Measurements from ENCODE around the gene LY6G5C.

Gene LY6G5C

DNA sequence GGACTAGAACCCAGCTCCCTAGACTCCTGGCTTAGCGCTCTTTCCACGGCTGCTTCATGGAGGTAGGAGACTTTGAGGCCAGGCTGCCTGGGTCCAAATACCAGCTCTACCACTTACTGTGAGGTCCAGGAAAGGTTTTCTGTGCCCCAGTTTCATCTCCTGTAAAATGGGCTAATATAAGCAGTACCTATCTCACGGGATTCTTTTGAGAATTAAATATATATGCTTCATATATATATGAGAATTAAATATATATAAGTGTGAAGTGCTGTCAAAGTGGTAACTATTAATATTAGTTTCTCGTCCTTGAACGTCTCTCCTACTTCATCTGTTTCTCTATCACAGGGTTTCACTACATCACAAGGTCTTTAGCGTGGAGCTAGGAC lies 10.2 kb upstream of the LY6G5C start:
- DNase-seq: no peak

DNA sequence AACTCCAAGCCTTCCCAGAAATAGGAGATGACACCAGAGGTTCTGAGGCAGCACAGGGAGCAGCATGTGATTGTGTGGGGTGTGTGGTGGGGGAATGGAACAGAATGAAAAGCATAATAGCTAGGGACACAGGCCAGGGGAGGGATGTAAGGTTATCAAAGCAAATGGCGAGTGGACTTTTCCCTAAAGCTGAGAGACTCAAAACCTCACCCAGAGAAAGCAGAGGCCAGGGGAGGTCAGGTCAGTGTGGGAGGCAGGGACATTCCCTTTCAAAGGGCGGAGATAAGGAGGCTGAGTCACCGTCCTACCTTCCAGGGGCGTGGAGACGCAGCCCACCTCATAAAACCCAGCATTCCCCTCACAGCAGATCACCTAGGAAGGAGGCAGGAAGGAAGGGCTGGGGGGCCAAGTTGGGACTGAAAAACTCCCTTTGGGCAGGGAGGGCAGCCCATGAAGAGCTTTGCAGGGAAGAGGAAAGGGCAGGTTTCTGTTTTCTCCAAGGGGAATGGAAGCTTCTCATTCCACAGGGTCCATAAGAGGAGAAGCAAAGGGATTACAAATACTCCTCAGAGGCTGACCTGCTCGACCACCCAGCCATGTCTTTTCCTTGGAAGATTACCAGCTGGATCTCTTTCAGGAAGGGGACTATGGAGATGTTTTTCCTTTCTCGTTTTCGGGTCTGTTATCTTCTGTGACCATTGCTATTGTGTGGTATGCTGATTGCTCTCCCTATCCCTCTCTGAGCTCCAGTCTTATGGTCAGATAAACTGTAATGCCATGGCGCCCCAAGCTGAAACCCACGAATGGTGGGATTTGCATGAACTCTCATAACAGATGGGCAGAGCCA lies 9.6 kb upstream of the LY6G5C start:
- DNase-seq: peak; percentile 82

GRCh38 chr6:31689249-31690110 lies 8.6 kb upstream of the LY6G5C start:
- DNase-seq: peak; percentile 23

GRCh38 chr6:31687860-31688693 lies 7.2 kb upstream of the LY6G5C start:
- DNase-seq: no peak

- no peak for DNase-seq
Measured at GRCh38 chr6:31687321-31687720, 6.5 kb upstream of the LY6G5C start.

DNA sequence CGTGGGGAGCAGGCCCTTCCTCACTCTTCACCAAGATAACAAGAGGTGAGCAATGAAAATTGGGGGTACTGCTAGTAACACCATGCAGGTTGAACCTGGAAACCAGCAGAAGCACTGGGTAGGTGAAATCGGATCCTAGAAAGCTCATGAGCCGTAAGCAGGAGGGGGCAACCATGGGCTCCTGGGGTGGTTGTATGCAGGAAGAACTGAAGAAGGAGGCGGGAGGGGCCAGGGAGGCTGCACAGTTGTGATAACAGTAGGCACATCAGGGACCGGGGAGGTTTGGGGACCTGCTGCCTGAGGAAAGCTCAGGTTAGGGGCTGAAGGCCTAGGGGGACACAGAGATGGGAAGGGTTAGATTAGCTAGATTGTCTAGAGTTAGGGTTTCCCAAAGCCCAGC lies 5.6 kb upstream of the LY6G5C start:
- peak; percentile 76 for DNase-seq

DNA sequence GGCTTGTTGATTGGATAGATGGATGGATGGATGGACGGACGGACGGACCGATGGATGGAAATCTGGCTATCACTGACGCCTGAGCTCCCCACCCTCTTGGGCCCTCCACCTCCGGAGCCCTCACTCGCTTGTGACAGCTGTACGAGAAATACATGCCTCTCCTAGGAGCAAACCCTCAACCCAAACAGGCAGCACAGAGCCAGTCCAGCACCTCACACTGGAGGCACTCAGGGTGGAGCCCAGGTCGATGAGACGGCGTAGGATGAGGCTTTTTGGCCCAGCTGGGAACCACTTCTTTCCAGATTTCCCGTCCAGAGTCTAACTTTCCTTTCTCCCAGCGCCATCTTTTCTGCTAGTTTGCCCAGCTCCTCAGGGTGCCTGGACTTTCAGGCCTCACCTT lies 2.7 kb upstream of the LY6G5C start:
- no peak for DNase-seq

DNA sequence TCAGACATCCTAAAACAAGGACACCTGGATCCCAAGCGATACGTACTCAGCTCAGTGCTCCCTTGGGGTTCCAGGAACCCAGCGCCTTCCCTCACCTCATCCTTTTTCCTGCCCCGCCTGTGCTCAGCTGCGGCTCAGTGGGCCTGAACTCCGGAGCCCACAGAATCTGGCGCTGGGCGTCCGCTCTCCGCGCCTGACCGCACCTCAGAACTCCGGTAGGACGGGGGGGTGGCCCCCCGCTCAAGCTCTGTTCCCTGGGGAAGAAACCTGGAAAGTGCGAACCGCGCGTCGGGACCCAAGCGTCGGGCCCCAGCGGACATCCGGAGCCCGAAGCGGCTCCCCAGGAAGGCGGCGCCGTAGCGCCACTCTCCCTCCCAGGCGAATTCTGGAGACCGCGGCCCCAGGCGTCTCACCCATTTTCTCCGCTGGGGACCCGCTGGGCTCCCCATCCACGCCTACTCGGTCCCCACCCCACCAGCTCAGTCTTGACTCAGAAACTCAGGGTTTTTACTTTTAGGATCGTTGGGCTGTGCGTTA lies 336 bp upstream of the LY6G5C start:
- peak; percentile 49 for DNase-seq

GRCh38 chr6:31677955-31678354 lies 2.9 kb downstream of the LY6G5C start:
- DNase-seq: no peak

GRCh38 chr6:31676904-31677303 lies 4.0 kb downstream of the LY6G5C start:
- no peak for DNase-seq

DNA sequence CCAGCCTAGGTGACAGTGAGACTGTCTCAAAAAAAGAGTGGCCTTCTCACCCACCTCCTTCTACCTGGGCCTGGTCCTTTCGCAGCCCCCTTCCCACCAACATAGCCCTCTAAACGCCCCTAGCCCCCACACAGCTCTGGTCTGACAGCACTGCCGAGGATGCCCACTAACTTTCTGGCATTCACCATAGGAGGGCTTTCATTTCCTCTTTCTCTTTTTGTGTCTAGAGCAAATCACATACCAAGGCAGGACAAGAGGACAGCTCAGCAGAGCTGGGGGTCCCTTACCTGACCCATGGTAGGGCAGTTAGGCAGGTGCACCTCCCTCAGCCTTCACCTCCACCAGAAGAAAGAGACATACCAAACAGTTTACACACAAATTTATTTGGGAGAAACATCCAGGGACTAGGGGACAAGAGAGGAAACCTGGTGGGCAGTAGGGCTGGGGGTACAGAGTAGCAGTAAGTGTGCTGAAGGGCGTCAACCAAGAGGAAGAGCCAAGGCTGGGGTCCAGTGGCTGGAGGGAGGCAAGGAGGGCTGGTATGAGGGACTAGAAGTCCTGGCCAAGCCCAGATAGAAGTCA lies 4.5 kb downstream of the LY6G5C start:
- DNase-seq: no peak

DNA sequence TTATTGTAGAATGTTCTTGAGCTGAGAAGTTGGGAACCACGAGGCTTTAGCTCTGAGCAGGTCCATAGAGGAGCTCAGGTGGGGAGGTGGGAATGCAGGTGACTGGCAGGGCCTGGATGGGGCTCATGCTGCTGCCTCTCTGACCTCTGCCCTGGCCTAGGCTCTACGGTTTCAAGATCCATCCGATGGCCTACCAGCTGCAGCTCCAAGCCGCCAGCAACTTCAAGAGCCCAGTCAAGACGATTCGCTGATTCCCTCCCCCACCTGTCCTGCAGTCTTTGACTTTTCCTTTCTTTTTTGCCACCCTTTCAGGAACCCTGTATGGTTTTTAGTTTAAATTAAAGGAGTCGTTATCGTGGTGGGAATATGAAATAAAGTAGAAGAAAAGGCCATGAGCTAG lies 11.2 kb downstream of the LY6G5C start, which contains the start of gene LY6G5B:
LY6G5B (plus strand) TSS at position 301 of the 400 bp plus-strand sequence. CDS start 975 bp downstream, outside the sequence.
- no peak for DNase-seq

DNA sequence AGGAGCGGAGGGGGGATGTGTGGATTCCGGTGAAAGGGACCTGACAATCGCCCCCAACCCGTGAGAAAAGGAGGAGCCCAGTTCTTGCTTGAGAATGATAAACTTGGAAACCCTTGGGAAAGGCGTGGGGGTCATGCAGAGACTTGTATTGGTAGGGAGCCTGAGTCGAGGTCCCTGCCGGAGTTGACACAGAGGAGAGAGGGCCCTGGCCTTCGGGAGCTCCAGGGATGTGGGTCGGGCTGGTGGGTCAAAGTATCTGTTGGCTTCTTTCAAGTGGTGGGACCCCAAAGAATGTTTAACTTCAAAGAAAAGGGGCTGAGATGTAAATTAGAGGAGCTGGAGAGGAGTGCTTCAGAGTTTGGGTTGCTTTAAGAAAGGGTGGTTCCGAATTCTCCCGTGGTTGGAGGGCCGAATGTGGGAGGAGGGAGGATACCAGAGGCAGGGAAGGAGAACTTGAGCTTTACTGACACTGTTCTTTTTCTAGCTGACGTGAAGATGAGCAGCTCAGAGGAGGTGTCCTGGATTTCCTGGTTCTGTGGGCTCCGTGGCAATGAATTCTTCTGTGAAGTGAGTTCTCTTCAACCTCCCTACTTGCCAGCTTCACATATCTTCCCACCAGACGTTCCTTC lies 14.4 kb downstream of the LY6G5C start:
- DNase-seq: peak; percentile 17

- DNase-seq: peak; percentile 98
Measured at GRCh38 chr6:31665501-31666336, 15.1 kb downstream of the LY6G5C start, which contains the start of gene CSNK2B. Gene CSNK2B (plus strand): TSS chr6:31666080. CDS start chr6:31666832, 752 bp downstream.

GRCh38 chr6:31664790-31665500 lies 15.9 kb downstream of the LY6G5C start, which contains the start of gene GPANK1:
Gene GPANK1 (minus strand): TSS chr6:31664997. CDS start chr6:31664478, 519 bp downstream.
- DNase-seq: peak; percentile 99

- no peak for DNase-seq
Measured at GRCh38 chr6:31663961-31664789, 16.7 kb downstream of the LY6G5C start.

DNA sequence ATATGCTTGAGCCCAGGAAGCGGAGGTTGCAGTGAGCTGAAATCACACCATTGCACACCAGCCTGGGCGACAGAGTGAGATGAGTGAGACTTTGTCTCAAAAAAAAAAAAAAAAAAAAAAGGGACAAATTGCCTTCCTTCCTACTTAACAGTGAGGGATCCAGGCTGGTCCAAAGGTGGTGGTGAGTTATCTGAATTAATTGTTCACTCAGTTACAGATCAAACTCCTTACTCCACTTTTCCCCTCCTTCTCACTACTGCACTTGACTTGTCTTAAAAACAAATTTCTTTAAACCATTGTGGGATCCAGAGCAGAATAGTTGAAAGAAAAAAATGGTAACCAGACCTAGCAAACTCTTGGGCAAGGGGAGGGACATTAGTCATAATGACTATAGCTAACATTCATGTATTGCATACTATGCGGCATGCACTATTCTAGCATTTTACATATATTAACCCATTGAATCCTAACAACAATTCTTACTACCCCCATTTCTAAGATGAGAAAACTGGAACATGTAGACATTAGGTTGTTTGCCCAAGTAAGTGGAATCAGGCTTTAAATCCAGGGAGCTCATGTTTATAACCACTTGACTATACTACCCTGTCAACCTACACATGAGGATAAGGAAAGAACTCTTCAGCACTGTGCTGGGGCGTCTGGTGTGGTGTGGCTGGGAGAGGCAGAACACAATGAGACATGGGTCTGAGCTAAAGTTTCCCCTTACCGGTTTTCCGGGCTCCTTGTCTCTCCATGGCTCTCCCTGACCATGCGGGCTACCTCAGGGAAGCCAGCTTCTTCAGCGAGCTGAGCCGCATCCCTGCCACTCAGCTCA lies 17.5 kb downstream of the LY6G5C start:
- DNase-seq: no peak

Measured in hematopoietic multipotent progenitor cell treated with erythropoietin and hydrocortisone succinate and interleukin-3 and kit ligand, for 8 days (in vitro differentiated cells).